GM21723 (cell line): Measurements from ENCODE around the gene GHRH.
A peak's percentile ranks its signal among the peaks of the same experiment; 100 is the strongest.

ENCODE experiments used
- ATAC-seq: cut with Tn5 transposase; IDR thresholded peaks from one replicate; pipeline ENCODE4 v1.9.1; 2021; ENCODE audit warnings: mild to moderate bottlenecking, moderate library complexity; ENCODE audit not compliant: unreplicated experiment

GHRH gene

DNA sequence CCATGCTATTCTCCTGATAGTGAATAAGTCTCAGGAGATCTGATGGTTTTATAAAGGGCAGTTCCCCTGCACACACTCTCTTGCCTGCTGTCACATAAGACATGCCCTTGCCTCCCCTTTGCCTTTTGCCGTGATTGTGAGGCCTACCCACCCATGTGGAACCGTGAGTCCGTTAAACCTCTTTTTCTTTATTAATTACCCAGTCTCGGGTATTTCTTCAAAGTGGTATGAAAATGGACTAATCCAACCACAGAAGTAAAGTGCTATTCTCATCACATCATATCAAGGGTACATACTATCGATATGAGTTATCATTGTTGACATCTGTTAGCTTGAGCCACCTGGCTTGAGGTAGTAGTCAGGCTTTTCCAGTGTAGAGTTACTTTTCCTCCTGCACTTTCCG lies 30.1 kb upstream of the GHRH start:
- no peak for ATAC-seq

DNA sequence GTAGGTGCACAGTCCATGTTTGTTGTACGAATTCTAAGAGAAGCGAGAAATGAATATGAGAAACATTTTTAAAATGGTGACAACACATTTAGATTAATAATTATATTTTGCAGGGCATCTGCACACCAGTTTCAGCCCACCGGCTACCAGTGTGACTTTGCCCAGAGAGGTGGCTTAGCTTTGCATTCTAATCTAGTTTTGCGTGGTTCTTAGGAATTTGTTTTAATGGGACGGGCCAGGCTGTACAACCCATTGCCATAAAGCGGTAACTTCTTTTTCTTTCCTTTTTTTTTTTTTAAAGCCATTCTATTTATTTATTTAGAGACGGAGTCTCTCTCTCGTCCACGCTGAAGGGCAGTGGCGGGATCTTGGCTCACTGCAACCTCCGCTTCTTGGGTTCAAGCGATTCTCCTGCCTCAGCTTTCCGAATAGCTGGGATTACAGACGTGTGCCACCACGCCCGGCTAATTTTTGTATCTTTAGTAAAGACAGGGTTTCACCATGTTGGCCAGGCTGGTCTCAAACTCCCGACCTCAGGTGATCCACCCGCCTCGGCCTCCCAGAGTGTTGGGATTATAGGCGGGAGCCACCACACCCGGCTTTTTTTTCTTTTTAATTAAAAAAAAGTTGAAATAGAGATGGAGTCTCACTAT lies 28.7 kb upstream of the GHRH start:
- ATAC-seq, result no peak

DNA sequence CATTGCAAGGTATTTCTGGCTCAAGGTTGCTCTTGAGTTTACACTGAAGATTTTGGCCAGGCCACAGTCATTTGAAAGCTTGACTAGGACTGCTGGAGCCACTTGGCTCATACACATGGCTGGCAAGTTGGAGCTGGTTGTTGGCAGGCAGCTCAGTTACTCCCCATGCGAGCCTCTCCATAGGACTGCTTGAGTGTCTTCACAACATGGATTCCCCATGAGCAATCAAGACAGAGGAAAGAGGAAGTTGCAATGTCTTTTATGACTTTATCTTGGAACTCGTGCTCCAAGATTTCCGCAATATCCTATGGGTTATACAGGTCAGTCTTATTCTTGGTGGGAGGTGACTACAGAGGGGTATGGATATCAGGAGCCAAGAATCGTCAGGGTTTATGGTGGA lies 26.5 kb upstream of the GHRH start:
- no peak for ATAC-seq

DNA sequence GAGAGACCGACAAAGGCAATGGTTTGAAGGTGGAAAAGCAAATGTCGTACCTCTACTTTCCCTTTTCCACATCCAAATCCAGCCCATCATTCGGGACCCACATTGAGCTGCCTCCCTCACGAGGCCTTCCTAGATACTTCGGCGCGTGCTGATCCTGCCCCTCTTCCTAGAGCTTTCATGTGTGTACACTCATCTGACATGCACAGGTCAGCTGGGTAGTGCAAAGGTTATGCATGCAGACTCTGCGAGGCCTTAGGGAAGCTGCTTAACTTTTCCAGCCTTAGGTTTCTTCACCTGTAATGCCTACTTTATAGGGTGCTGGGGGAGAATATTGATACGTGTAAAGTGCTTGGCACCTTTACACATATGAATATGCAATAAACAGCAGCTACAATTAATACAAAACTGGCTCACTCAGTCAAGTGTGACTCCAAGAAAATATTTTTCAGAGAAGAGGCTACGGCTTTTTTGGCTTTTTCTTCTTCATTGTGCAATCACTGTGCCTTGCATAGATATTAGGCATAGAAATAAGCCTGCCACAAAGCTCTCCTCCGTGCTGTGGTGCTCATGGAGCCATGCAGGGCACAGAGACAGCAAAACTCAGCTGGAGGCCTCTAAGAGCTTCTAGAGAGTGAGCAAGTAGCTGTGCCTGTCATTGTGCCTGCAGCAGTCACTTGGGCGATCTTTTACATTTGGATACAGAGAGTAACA lies 24.2 kb upstream of the GHRH start:
- ATAC-seq, result no peak

DNA sequence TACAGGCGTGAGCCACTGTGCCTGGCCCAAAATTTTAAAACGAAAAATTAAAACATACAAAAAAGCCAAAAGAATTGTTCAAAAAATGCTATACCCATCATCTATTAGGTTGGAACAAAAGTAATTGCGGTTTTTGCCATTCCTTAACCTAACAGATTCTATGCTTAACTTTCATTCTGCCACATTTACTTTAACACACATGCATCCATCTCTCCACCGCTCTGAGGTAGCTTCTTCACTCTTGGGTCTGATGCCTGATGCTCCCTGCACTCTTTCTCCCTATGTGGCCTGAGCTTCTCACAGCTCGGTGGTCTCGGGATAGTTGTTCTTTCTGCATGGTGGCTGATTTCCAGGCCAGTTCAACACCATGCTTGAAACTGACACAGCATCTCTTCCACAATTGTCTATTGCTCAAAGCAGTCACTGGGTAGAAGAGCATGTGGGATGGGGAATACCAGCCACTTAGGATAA lies 23.1 kb upstream of the GHRH start:
- ATAC-seq, result no peak

DNA sequence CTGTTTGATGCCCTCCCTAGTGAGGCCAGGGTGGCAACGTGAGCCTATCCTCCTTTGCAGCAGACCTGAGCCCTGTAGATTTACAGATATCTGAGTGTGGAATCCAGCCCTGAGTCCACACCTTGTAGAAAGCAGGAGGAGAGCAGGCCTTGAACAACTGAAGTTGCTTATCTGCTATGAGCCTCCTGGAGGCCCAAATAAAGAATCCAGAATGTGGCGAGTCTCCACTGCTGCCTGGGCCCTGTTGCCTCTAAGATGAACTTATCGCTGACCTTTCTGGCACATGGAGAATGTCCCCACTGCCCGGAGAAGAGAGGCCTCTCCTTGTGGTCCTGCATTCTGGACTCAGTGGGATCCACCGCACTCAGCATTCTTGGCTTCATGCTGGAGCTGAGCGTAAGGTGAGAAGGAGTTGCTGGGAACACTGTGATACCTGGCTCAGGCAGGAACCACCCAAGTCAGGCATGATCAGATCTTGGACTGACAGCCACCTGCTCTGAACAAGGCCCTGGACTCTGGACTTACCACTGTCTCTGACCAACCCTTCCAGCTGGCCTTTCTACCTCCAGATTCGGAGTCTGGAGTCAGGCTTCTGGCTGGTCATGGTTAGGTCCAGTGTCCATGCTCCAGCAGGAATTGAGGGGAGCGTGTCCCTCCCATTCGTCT lies 22.0 kb upstream of the GHRH start:
- no peak for ATAC-seq

DNA sequence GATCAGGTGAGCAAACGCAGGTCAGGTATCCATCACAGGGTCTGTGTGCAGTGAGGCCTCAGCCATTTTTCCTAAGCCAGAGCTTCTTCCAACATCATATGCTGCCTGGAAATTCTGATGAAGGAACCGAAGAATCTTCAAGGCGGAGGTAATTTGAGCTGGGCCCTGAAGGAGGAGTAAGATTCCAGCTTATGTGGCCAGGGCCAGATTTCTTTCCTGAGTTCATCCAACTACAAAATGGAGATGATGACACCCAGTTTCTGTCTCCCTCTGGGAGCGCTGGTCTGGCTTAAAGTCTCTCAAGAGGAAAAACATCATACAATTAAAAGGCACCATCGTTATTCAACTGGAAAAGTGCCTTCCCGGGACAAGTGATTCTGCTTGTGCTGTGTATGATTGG lies 20.9 kb upstream of the GHRH start:
- ATAC-seq, result no peak

DNA sequence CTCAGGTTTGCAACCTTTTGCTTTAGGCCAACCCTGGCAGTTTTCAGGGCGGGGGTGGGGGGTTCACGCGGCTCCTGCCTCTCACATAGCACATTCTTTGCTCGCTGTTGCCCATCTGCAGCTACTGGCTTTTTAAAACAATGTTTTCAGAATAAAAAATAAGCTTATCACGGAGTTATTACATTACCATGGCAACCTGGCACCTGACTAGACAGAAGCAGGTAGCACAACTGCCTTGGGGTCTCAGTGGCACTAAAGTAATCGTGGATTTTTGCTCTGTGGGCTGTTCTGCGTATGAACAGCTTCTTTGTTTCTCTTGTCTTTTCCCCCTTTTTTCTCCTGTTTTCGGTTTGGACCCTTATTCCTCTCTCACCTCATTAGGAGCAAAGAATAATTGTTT lies 18.8 kb upstream of the GHRH start:
- no peak for ATAC-seq

DNA sequence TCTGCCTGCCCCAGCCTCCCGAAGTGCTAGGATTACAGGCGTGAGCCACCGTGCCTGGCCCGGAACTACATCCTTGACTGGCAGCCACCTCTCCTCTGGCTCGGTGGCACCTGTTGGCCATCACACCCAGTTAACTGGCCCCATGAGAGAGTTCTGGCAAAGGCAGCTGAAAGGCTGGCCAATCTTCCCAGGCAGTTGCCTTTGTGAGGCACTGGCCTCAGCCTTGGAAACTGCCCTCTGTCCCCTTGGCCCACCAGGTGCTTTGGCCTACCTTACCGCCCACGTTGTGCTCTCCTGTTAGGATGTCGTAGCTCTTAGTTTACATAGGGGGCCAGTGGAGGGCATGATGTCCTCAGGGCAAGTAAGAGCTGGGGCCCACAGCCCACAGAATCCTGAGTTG lies 18.2 kb upstream of the GHRH start:
- no peak for ATAC-seq

DNA sequence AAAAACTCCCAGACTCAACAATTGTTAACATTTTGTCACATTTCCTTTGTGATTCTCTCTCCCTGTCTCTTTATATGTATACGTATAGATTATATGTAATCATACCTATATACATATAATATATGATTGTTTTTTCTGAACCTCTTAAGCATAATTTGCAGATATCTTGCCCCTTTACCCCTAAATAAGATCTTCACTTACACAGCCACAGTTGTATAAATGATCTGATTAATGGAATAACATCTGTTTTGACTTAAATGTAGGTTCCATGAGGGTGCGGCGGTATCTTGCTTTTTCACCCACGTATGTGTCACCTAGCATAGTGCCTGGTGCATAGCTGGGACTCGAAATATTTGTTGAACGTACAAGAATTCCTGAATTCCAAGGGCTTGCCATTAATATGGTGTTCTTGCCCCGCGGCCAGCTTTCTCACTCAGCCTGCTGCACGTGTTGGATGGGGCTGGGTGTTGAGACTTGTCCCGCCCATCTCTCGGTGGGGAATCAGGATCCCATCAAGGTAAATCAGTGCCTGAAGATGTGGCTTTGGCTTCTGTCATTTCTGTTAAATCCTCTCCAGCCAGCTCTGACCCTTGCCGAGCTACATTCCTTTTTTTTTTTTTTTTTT lies 17.5 kb upstream of the GHRH start:
- ATAC-seq, result no peak

DNA sequence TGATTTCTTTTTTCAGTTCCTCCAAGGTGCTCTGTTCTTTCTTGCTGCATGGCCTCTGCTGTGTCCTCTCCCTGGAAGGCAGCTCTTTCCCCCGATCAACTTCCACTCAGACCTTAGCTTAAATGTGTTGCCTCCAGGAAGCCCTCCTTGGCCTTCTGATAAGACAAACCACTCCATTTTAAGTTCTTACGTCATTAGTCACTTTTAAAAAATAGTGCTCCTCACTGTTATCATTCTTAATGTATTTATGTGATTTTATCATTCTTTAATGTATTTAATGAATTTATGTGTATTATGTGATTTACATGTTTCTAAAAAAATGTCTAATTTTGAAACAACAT lies 15.6 kb upstream of the GHRH start:
- no peak for ATAC-seq

DNA sequence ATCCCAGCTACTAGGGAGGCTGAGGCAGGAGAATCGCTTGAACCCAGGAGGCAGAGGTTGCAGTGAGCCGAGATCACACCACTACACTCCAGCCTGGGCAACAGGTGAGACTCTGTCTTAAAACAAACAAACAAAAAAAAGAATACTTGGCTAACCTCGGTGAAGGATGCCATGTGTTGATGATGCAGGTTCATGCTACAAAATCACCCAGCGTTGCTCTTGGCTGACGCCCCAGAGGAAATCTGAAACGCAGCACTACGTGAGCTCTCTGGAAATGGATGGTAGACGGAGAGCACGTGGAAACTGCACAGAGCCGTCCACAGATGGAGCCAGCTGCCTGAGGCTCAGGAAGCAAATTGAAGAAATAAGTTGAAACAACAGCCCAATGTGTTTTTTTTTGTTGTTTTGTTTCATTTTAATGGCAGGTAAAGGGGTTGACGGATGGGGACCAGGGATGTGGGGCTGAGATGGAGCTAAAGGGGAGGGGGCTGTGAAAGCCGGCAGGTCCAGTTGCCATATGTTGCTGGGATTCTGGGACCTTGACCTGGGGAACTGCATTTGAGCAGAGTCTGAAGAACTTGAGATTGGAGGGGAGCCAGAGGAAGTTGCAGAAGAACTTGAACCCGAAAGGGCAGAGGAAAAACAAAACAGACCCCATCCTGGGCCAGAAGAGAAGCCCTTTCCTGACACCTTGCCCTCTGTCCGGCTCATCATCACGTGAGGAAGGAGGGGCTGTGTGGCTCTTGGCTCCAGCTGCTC lies 15.1 kb upstream of the GHRH start:
- peak; percentile 63 for ATAC-seq

DNA sequence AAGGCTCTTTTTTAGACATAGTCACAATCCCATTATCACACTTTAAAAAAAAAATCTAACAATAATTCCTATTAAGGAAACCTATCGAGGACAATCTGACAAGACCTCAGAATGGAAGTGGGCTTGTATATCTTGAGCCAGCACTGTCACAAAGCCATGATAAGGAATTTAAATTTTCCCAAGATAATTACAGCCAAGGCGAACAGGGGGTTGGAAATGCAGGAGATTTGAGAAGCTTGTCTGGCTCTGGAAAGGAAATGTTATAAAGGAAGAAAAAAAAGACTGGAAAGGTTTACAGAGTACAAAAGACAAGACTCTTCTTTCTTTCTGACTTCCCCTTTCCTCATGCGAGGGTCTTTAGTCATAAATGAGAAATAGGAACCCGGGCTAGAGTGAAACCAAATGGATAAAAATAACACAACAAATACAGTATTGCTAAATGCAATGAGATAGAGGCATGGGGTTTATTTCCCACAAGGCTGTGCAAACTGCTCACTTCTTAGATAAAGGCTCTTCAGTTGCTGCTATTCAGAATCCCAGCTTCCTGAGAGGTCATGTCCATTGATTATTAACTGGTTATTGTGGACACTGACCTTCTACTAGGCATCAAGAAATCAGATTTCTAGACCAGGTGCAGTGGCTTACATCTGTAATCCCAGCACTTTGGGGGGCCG lies 13.4 kb upstream of the GHRH start:
- no peak for ATAC-seq

DNA sequence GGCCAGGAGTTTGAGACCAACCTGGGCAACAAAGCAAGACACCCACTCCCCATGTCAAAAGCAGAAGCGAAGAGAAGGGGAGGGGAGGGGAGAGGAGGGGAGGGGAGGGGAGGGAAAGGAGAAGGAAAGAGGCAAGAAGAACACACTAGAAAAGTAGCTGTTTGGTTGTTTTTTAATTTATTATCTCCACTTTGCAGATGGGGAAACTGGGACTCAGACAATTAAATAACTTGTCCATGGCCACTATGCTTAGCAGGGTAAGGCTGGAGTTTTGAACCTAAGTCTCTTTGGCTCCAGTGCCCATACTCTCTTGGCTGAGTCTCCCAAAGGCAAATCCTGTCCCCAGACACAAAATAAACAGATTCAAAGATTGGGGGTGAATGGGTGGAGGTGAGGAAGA lies 12.4 kb upstream of the GHRH start:
- ATAC-seq, result no peak

DNA sequence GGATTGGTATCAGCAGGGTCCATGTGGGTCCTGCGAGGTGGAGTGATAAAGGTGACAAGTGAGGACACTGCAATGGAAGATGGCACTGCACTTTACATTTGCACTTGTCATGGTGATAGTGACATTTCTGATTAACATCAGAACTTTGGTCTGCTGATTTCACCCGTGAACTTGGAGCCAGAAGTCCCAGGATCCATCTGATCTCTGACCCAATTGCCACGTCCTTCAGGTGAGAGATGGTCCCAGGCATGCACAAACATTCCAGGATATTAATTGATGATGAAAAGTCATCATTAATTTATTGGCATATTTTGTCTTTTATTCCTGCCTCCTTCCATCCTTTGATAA lies 9.8 kb upstream of the GHRH start:
- no peak for ATAC-seq

DNA sequence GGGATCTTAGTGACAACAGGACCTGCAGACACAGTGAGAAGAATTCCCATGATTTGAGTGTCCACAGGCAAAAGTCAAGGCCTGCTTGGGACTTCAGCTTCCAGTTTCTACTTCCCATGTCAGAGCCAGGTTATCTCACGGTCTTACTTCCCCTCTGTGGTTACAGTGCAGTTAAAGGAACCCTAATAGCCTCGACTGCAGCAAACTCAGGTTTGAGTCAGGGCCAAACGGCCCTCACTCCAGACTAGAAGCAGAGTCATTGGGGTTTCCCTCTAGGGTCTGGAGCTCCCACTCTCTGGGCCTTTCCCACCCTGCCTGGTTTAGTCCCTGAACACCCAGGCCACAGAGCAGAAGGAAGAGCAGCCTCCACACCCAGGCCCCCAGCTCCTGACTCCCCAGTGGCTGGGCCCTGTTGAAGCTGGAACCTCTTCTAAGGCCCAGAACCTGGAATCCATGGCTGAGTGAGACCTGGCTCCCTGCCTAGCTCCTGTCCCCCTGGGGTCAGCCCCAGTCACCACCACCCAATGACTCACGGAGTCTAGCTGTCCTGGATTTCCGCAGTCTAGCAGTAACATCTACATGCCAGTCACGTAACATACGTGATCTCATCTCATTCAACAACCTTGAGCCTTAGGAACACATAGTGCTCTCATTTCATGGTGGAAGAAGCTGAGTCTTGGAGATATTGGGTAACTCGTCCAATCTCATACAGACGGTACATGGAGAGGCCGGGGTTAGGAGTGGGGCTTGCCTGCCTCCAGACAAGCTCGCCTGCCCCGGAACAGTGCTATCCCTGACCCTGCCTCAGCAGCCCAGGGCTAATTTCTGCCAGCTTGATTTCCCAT lies 9.2 kb upstream of the GHRH start:
- peak; percentile 62 for ATAC-seq

DNA sequence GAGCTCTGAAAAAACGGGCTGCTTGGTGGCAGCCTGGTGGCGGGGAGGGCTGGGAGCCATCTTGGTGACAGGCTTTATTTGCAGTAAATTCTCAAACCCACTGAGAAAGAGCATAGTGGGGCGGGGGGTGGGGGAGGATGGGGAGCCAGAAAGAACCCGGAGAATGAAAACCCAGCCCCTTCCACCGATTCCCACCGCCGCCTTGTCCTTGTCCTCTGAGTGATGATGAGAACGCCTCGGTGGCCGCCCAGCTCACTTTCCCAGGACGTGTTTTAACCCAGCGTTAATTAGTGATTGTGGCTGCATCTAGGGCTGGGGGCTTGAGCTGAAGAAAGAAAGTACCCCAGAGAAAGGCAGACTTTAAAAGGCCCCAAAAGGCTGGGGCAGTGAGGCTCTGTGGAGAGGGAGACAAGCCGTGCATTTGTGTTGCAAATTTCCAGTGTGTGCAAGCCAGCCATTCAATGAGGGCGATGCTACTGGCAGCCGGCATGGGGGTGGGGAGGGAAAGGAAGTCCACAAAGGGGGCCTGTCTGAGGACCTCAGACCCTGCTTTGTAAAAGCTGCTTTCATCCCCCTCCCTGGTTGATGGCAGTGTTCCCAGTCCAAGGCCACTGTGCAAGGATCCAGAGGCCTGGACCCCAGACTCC lies 6.2 kb upstream of the GHRH start:
- no peak for ATAC-seq

DNA sequence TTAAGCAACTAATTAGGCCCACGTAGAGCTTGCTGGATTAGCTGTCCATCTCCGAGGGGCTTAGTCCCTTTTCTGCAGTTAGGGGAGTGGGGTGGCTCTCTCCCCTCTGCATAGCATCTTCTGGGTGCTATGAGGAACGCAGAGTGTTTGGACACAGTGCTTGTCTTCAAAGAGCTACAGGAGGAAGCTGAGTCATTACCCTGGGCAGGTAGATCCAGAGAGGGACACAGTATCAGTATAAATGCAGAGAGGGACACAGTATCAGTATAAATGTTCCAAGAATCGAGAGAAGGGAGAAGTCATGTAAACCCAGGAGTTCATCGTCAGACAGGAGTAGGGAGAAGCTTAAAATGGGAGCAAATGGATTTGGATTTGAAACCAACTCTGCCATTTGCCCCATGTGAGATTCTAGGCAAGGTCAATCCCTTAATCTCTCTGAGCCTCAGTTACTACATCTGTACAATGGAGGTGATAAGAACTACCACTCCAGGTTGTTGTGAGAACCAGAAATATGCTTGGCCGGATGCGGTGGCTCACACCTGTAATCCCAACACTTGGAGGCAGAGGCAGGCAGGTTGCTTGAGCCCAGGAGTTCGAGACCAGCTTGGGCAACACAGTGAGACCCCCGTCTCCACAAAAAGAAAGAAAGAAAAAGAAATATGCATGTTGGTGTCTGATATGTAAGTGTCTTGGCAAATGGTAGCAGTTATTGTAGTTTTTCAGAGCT lies 5.5 kb upstream of the GHRH start:
- ATAC-seq, result no peak

DNA sequence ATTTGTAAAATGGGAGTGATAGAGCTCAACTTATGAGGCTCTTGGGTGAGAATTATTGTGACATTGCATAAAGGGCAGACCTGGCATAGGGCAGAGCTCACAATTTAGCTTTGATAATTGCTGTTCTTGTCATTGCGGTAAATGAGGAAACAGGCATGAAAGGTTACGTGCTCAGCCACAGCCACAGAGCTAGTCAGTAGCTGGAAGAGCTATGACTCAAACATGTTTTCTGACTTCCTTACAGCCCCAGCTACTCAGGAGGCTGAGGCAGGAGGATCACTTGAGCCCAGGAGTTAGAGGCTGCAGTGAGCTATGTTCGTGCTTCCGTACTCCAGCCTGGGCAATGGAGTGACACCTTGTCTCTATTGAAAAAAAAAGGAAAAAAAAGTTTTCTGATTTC lies 3.5 kb upstream of the GHRH start:
- peak; percentile 75 for ATAC-seq
